AG10803 (cell line): ENCODE results near the gene CLEC17A.

Experiments
- DNase-seq: peaks from one replicate; pipeline ENCODE4 v3.0.0; 2010; ENCODE audit warnings: low read depth
- H3K4me3 ChIP-seq: 2 replicates; pipeline ENCODE4 v1.5.1; 2011; ENCODE audit warnings: mild to moderate bottlenecking, low read length, control low read depth
- CTCF ChIP-seq: conservative IDR thresholded peaks from 2 replicates; pipeline ENCODE4 v1.5.1; 2011; ENCODE audit warnings: mild to moderate bottlenecking, low read length, control low read depth, inconsistent platforms

CLEC17A gene

DNA sequence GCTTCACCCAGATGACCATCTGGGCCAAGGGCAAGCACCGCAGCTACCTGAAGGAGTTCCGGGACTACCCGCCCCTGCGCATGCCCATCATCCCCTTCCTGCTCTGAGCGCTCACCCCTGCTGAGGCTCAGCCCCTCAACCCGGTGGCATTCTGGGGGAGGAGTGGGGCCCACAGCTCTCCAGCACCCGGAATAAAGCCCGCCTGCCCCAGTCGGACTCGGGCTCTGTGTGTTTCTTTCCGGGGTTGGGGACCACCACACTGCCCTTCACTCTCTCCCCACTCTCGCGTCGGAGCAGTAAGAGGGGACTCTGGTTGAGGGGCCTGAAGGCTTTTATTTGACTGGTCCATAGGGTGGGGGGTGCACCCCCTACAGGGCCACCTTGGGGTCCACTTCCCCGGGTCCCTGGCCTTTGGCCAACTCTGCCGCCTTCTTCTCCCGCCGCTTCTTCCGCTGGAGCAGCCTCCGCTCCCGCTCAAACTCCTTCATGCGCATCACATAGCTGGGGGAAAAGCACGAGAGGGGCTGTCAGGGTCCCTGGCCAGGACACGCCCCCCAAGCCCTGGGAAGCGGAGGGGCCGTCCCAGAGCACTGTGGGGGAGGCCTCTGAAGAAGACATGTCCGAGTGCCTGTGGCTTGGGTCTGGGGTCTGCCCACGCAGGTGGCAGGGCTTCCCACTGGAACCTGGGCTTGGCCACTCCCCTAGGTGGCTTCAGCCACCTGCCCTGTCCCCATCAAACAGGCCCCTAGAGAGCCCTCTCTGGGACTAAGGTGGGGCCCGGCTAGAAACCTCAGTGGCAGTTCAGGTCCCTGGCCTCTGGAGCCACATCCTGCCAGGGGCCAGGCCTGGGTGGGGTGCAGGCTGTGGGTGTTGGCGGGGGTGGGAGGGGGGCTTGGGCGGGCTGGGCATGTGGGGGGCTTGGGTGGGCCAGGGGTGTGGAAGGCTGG is 16.8 kb upstream of the CLEC17A start:
- TF ChIP-seq CTCF: no peak
- DNase-seq: no peak
- H3K4me3 ChIP-seq: no peak overlapping the region

DNA sequence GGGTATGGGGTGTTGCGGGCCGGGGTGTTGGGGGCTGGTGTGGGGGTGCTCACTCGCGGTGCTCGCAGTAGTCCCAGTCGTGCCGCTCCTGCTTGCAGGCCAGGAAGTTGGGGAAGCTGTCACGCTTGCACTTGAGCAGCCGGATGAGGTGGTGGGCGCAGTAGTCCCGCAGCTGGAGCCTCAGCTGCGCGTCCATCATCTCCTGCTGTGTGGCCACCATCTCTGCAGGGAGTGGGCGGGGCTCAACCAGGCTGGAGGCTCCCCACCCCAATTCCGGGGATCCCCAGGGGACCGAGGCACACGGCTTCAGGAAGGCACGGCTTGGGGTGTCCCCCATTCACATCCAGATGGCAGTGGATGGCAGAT is 16.2 kb upstream of the CLEC17A start:
- H3K4me3 ChIP-seq: no peak overlapping the region
- no peak for TF ChIP-seq CTCF
- no peak for DNase-seq

GRCh38 chr19:14567079-14567478 is 15.8 kb upstream of the CLEC17A start:
- TF ChIP-seq CTCF: no peak
- no peak overlapping the region for H3K4me3 ChIP-seq
- DNase-seq: no peak

DNA sequence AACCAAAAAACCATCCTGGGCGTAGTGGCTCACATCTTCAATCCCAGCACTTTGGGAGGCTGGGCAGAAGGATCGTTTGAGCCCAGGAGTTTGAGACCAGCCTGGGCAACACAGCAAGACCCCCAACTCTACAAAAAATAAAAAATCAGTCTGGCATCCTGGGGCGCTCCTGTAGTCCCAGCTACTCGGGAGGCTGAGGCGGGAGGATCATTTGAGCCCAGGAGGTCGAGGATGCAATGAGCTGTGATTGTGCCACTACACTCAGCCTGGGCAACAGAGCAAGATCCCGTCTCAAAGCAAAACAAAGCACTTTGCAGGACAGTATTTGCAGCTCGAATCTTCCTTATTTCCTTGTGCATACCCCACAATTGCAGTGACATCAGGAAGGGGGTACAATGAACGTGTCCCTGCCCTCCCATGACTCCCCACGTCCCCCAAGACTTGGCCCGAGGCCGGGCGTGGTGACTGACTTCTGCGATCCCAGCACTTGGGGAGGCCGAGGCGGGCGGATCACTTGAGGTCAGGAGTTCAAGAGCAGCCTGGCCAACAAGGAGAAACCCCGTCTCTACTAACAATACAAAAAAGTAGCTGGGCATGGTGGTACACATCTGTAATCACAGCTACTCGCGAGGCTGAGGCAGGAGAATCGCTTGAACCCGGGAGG is 11.9 kb upstream of the CLEC17A start:
- no peak for DNase-seq
- TF ChIP-seq CTCF: no peak
- peak overlapping the region; percentile 80 for H3K4me3 ChIP-seq

DNA sequence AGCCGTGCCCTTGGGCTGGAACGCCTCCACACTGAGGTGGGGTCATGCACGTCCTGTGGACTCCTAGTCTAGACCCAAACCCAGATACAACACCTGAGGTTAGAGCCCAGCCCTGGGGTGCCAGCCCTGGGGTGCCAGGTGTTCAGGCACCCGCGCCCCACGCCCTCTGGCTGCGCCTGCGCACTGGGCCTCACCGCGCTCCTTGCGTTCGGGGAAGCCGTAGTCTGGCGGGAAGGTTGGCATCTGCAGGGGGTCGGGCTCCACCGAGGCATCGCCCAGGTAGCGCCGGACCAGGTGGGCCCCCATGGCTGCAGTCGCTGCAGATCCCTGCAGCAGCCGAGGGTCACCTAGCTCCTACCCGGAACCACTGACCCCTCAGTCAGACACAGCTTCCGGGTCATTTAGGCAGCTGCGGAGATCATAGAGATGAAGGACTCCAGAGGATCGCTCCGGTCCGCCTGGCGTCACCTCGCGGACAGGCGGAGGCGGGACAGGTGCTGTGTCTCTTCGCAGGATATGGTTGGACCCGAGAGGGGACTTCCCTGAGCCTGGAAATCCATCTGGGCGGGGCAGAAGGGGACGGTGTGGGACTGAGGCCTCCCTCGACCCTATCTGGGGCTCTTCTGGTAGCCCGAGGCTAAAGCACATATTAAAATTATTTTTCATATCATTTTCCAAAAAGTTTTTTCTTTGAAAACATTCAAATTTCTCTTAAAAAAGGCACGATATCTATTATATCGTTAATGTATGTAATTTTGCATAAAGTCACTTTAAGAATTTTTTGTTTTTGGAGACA is 11.0 kb upstream of the CLEC17A start, which contains the start of gene NDUFB7:
Gene NDUFB7, minus strand, starts transcription at position 372 of the 796 bp plus-strand sequence. Its CDS starts 66 bp downstream, at position 306.
- DNase-seq: peak; percentile 95
- peak; percentile 78 for TF ChIP-seq CTCF
- peak within 1 kb of the TSS; percentile 80 for H3K4me3 ChIP-seq

GRCh38 chr19:14575428-14575980 is 7.4 kb upstream of the CLEC17A start:
- no peak overlapping the region for H3K4me3 ChIP-seq
- no peak for DNase-seq
- TF ChIP-seq CTCF: no peak
